Cardiac fibroblast (primary cell): Measurements from ENCODE around the gene KCNK3.

Experiments
- DNase-seq, 2 donors: peaks; one replicate each; pipeline versions ENCODE4 v3.0.0 to v3.0.0-alpha.2; 2010; ENCODE audit warnings: low read depth in 2 of 2
- H3K4me3 ChIP-seq, 2 donors: replicated peaks in 1 of 2; 1 replicate in 1 of 2; 2 replicates in 1 of 2; pipeline ENCODE4 v1.5.1; 2011; ENCODE audit warnings: low read depth in 2 of 2, low read length in 2 of 2, mild to moderate bottlenecking in 2 of 2, moderate library complexity in 1 of 2
- CTCF ChIP-seq: IDR thresholded peaks from one replicate; pipeline ENCODE4 v1.5.1; 2011; ENCODE audit warnings: low read depth, mild to moderate bottlenecking, low read length, inconsistent platforms

KCNK3 gene

GRCh38 chr2:26697425-26697824, 4.9 kb downstream of the KCNK3 start:
- no peak for TF ChIP-seq CTCF
- H3K4me3 ChIP-seq: no peak overlapping the region
- no peak for DNase-seq

GRCh38 chr2:26699295-26699694, 6.8 kb downstream of the KCNK3 start:
- H3K4me3 ChIP-seq: no peak overlapping the region
- no peak for TF ChIP-seq CTCF
- DNase-seq: no peak

GRCh38 chr2:26700078-26700477, 7.6 kb downstream of the KCNK3 start:
- DNase-seq: no peak
- no peak overlapping the region for H3K4me3 ChIP-seq
- TF ChIP-seq CTCF: no peak

- no peak overlapping the region for H3K4me3 ChIP-seq
- DNase-seq: no peak
- TF ChIP-seq CTCF: no peak
These were observed 9.1 kb downstream of the KCNK3 start for GRCh38 chr2:26701596-26701995.

GRCh38 chr2:26702025-26702424, 9.5 kb downstream of the KCNK3 start:
- peak in 1 of 2 donors; percentile 24 for DNase-seq
- H3K4me3 ChIP-seq: no peak overlapping the region
- TF ChIP-seq CTCF: no peak

- peak; percentile 55 to 68 for DNase-seq
- no peak for TF ChIP-seq CTCF
These were observed 12.0 kb downstream of the KCNK3 start for GRCh38 chr2:26704441-26704977.

GRCh38 chr2:26705126-26705525, 12.6 kb downstream of the KCNK3 start:
- no peak for TF ChIP-seq CTCF
- no peak overlapping the region for H3K4me3 ChIP-seq
- no peak for DNase-seq

More at GRCh38 chr2:26704441-26704977, 12.0 kb downstream of the KCNK3 start:
- H3K4me3 ChIP-seq: no peak overlapping the region
